ENCODE results near the gene CYP27A1. TPM values are rescaled to one million over a fixed set of nuclear protein-coding genes. Genes with fewer than 3 reads are reported as not detected.

CYP27A1 gene
- total RNA-seq, 2 experiments from 2014 or later, result 0.23 TPM; not detected in 1

DNA sequence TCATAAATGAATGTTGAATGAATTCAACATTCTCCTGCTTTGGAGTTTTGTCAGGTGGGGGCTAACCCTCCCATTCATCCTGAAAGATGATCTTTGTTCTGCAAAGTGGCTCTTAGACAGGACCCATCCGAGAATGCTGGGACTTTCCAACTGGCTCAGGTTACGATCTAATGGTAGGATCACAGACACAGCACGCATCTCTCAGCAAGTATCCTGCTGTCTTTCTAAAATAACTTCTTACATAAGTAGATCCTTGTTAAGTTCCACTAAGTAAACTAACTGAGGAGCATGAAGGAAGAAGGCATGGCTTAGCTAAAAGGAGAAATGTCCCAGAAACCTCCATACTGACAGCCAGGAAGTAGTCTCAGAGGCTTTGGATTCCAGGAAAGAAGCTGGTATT lies 23.7 kb downstream of the CYP27A1 start:
- CTCF ChIA-PET (ENCODE audit: unreplicated experiment), result no interaction called here
- DNase-seq (ENCODE audit: low spot score), result no peak
- no peak overlapping the region for H3K27ac ChIP-seq (ENCODE audit: low read depth, low read length, poor library complexity, severe bottlenecking)
- intact Hi-C loops (cut with micrococcal nuclease; ENCODE audit: unreplicated experiment), result no loop called here
- POLR2A ChIA-PET, result interaction anchor here (0.6 to 1.1 kb wide), 2 partner anchors 18 to 41 kb away, joined by 6 to 9 read pairs; no protein-coding TSS in a partner anchor
- H3K4me2 ChIP-seq (ENCODE audit: low read length), result no peak overlapping the region
- peaks cover 3% of the 10 kb centered on the region for H3K4me1 ChIP-seq (ENCODE audit: insufficient read depth, low read length, poor library complexity, severe bottlenecking)
- H2AFZ ChIP-seq (ENCODE audit: low read length), result no peak overlapping the region
- H4K20me1 ChIP-seq (ENCODE audit: insufficient read depth, low read length), result no peaks in the 10 kb centered on the region
- no peak overlapping the region for H3K4me3 ChIP-seq (ENCODE audit: low read depth, low read length, poor library complexity, severe bottlenecking)
- no TSS peak for BruUV-seq (replicated peaks)
- TF ChIP-seq CTCF (conservative IDR thresholded peaks at IDR 0.05; ENCODE audit: low read length) (no peak), EZH2phosphoT487 (IDR thresholded peaks at IDR 0.05; ENCODE audit: borderline replicate concordance, low read depth, low read length) (no peak)
- no peaks in the 10 kb centered on the region for H3K9me2 ChIP-seq (ENCODE audit: insufficient read depth, low read length)
- 0 out of 2 replicates have a peak, but pooled peaks cover 6% of the 10 kb centered on the region for H3K9me3 ChIP-seq (ENCODE audit: low read length)
- H3K36me3 ChIP-seq (ENCODE audit: insufficient read depth, low read length), result no peaks in the 10 kb centered on the region
- H3K79me2 ChIP-seq (ENCODE audit: insufficient read depth, low read depth, low read length), result no peaks in the 10 kb centered on the region

- no peak overlapping the region for H2AFZ ChIP-seq (ENCODE audit: low read length)
- intact Hi-C loops (cut with micrococcal nuclease; ENCODE audit: unreplicated experiment), result no loop called here
Observed at GRCh38 chr2:218806346-218806978, 24.5 kb downstream of the CYP27A1 start.

More at GRCh38 chr2:218806346-218806978, 24.5 kb downstream of the CYP27A1 start:
- ChIA-PET CTCF (ENCODE audit: unreplicated experiment) (no interaction called here), POLR2A (interaction anchor here (0.7 to 1.1 kb wide), 3 partner anchors 10 to 148 kb away, joined by 4 to 8 read pairs (median 6); no protein-coding TSS in a partner anchor)
- Histone ChIP-seq H3K36me3 (ENCODE audit: insufficient read depth, low read length) (no peaks in the 10 kb centered on the region), H3K9me2 (ENCODE audit: insufficient read depth, low read length) (no peaks in the 10 kb centered on the region), H3K4me3 (ENCODE audit: low read depth, low read length, poor library complexity, severe bottlenecking) (no peak overlapping the region), H3K79me2 (ENCODE audit: insufficient read depth, low read depth, low read length) (no peaks in the 10 kb centered on the region), H3K27ac (ENCODE audit: low read depth, low read length, poor library complexity, severe bottlenecking) (no peak overlapping the region), H3K4me2 (ENCODE audit: low read length) (no peak overlapping the region), H4K20me1 (ENCODE audit: insufficient read depth, low read length) (no peaks in the 10 kb centered on the region), H3K9me3 (ENCODE audit: low read length) (0 out of 2 replicates have a peak, but pooled peaks cover 6% of the 10 kb centered on the region), H3K4me1 (ENCODE audit: insufficient read depth, low read length, poor library complexity, severe bottlenecking) (peaks cover 3% of the 10 kb centered on the region)
- no peak for TF ChIP-seq CTCF (conservative IDR thresholded peaks at IDR 0.05; ENCODE audit: low read length)
- TF ChIP-seq EZH2phosphoT487 (IDR thresholded peaks at IDR 0.05; ENCODE audit: borderline replicate concordance, low read depth, low read length), result no peak
- no peak for DNase-seq (ENCODE audit: low spot score)
- BruUV-seq (replicated peaks), result no TSS peak
